Motor neuron (in vitro differentiated cells): ENCODE results near the gene DGKH. TPM values are rescaled to one million over a fixed set of nuclear protein-coding genes. Genes with fewer than 3 reads are reported as not detected.

Experiments used
- ATAC-seq, 8 experiments: fragments of 200-7000 bp; cut with Tn5 transposase; replicated peaks in 6 of 8; 2 replicates each; pipeline ENCODE4 v1.8.0; 2021; ENCODE audit warnings: mild to moderate bottlenecking in 8 of 8, moderate library complexity in 8 of 8
- H3K27ac ChIP-seq, 2 donors: fragments of 250-450 bp; sonication (Bioruptor Pico); 2 replicates each; pipeline ENCODE4 v1.9.0; 2021; ENCODE audit warnings: antibody characterized with exemption in 2 of 2, mild to moderate bottlenecking in 2 of 2, moderate library complexity in 1 of 2
- H3K4me1 ChIP-seq, 2 donors: fragments of 250-450 bp; sonication (Bioruptor Pico); replicated peaks in 1 of 2; 2 replicates each; pipeline ENCODE4 v1.6.1; 2021; ENCODE audit warnings: antibody characterized with exemption in 2 of 2, mild to moderate bottlenecking in 2 of 2, moderate library complexity in 1 of 2
- H3K4me3 ChIP-seq, 5 donors: fragments of 250-450 bp; sonication (Bioruptor Pico); 2 replicates each; pipeline ENCODE4 v1.9.0; 2021; ENCODE audit warnings: antibody characterized with exemption in 5 of 5, mild to moderate bottlenecking in 5 of 5, moderate library complexity in 4 of 5
- WGBS, 10 experiments: fragments of 450-650 bp; shearing (Covaris generic); methylation state at CpG; one replicate each; pipeline ENCODE4 v1.0.0; 2022; 5-methylcytosine and 5-hydroxymethylcytosine counted together
- in situ Hi-C, 9 experiments: fragments of 400-800 bp; cut with MboI; loops; one replicate each; pipeline ENCODE4 v1.15.0; 2021; ENCODE audit warnings: low sequenced_read_pairs in 9 of 9, low pct_unique_long_range_greater_than_20kb in 2 of 9; ENCODE audit not compliant: unreplicated experiment in 9 of 9
- total RNA-seq, 8 experiments: library from RNA; unstranded; fragments of 300-600 nt; gene quantifications; 2 replicates each; pipeline versions ENCODE4 v1.2.3 to v1.2.4, GENCODE V29; 2022

DGKH gene
- total RNA-seq, 8 experiments from 2014 or later: 4.7 to 14.9 (median 7.4) TPM

- in situ Hi-C loops: loop anchor here in 4 of 9 experiments (10.0 to 25.0 kb wide), 4 partner anchors 198 to 748 kb away; no protein-coding TSS in a partner anchor
- ATAC-seq: no peak
- Histone ChIP-seq H3K27ac (no peak overlapping the region), H3K4me1 (peaks cover 0 to 3% of the 10 kb centered on the region in 2 donors), H3K4me3 (no peak overlapping the region)
- WGBS, 10 experiments: 83 to 100% (median 94%) methylated on average over 1 to 2 of the region's 2 CpGs; no CpG with 5 or more reads in 6 of the 10 experiments
Measured at GRCh38 chr13:42109957-42110356, 61.5 kb downstream of the DGKH start.

GRCh38 chr13:42110410-42111155 lies 62.1 kb downstream of the DGKH start:
- no peak overlapping the region for H3K27ac ChIP-seq
- peak; percentile 40 to 68 (median 52) for ATAC-seq
- in situ Hi-C loops: loop anchor here in 4 of 9 experiments (10.0 to 25.0 kb wide), 4 partner anchors 198 to 748 kb away; no protein-coding TSS in a partner anchor
- peaks cover 0 to 3% of the 10 kb centered on the region in 2 donors for H3K4me1 ChIP-seq
- no peak overlapping the region for H3K4me3 ChIP-seq
- WGBS, 10 experiments: 2 to 60% (median 16%) methylated on average over 2 to 7 of the region's 7 CpGs; no CpG with 5 or more reads in 1 of the 10 experiments

GRCh38 chr13:42112864-42113263 lies 64.4 kb downstream of the DGKH start:
- 0 to 70% (median 30%) methylated on average over 1 to 4 of the region's 4 CpGs for WGBS, 10 experiments
- ATAC-seq: no peak
- H3K4me1 ChIP-seq: peaks cover 0 to 3% of the 10 kb centered on the region in 2 donors
- in situ Hi-C loops: loop anchor here in 4 of 9 experiments (10.0 to 25.0 kb wide), 4 partner anchors 201 to 751 kb away; no protein-coding TSS in a partner anchor
- no peak overlapping the region for H3K4me3 ChIP-seq
- H3K27ac ChIP-seq: no peak overlapping the region

GRCh38 chr13:42113478-42113877 lies 65.0 kb downstream of the DGKH start:
- H3K27ac ChIP-seq: no peak overlapping the region
- ATAC-seq: no peak
- WGBS, 10 experiments: 64 to 100% (median 88%) methylated on average over 2 to 5 of the region's 5 CpGs; no CpG with 5 or more reads in 2 of the 10 experiments
- H3K4me3 ChIP-seq: no peak overlapping the region
- peaks cover 0 to 3% of the 10 kb centered on the region in 2 donors for H3K4me1 ChIP-seq
- in situ Hi-C loops: loop anchor here in 4 of 9 experiments (10.0 to 25.0 kb wide), 4 partner anchors 201 to 751 kb away; no protein-coding TSS in a partner anchor

DNA sequence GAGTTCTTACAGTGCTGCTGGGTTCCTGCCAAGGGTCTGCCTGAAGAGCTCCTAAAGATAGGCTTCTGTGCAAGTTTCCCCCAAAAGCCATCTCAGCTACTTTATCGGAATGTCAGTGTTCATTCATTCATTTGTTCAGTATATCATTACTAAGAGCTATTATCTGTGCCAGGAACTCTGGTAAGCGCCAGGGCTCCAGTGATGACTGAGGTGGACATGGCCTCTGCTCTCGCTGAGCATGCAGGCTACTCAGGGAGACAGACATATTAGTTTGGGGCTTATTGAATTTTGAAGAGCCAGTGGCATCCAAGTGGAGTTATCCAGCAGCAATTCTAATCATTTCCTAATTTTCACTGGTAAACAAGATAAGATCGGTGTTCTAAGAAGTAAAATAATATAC lies 65.8 kb downstream of the DGKH start:
- WGBS, 10 experiments: 44 to 100% (median 67%) methylated on average over 1 to 4 of the region's 4 CpGs; no CpG with 5 or more reads in 2 of the 10 experiments
- in situ Hi-C loops: loop anchor here in 4 of 9 experiments (10.0 to 25.0 kb wide), 4 partner anchors 202 to 752 kb away; no protein-coding TSS in a partner anchor
- no peak overlapping the region for H3K27ac ChIP-seq
- H3K4me3 ChIP-seq: no peak overlapping the region
- ATAC-seq: no peak
- peaks cover 0 to 3% of the 10 kb centered on the region in 2 donors for H3K4me1 ChIP-seq

GRCh38 chr13:42114912-42115311 lies 66.5 kb downstream of the DGKH start:
- 45 to 97% (median 90%) methylated on average over 1 to 4 of the region's 4 CpGs for WGBS, 10 experiments
- ATAC-seq: no peak
- Histone ChIP-seq H3K4me1 (peaks cover 0 to 3% of the 10 kb centered on the region in 2 donors), H3K27ac (no peak overlapping the region), H3K4me3 (no peak overlapping the region)
- in situ Hi-C loops: loop anchor here in 4 of 9 experiments (10.0 to 25.0 kb wide), 4 partner anchors 203 to 753 kb away; no protein-coding TSS in a partner anchor

GRCh38 chr13:42116225-42116624 lies 67.8 kb downstream of the DGKH start:
- WGBS, 10 experiments: 50 to 100% (median 83%) methylated on average over 1 to 2 of the region's 2 CpGs; no CpG with 5 or more reads in 2 of the 10 experiments
- Histone ChIP-seq H3K27ac (no peak overlapping the region), H3K4me3 (no peak overlapping the region), H3K4me1 (no peaks in the 10 kb centered on the region)
- ATAC-seq: no peak
- in situ Hi-C loops: loop anchor here in 4 of 9 experiments (10.0 to 25.0 kb wide), 4 partner anchors 204 to 754 kb away; no protein-coding TSS in a partner anchor

- ATAC-seq: peak in 5 of 8 experiments; percentile 37 to 54 (median 44)
- Histone ChIP-seq H3K4me3 (no peak overlapping the region), H3K27ac (no peak overlapping the region), H3K4me1 (no peaks in the 10 kb centered on the region)
- in situ Hi-C loops: loop anchor here in 4 of 9 experiments (10.0 to 25.0 kb wide), 4 partner anchors 207 to 757 kb away; no protein-coding TSS in a partner anchor
- 54 to 98% (median 86%) methylated on average over 1 to 5 of the region's 5 CpGs; no CpG with 5 or more reads in 1 of the 10 experiments for WGBS, 10 experiments
Measured at GRCh38 chr13:42119041-42119440, 70.6 kb downstream of the DGKH start.

- Histone ChIP-seq H3K27ac (no peak overlapping the region), H3K4me3 (no peak overlapping the region), H3K4me1 (no peaks in the 10 kb centered on the region)
- ATAC-seq: peak in 1 of 8 experiments; percentile 46
- in situ Hi-C loops: loop anchor here in 4 of 9 experiments (10.0 to 25.0 kb wide), 4 partner anchors 208 to 758 kb away; no protein-coding TSS in a partner anchor
- WGBS, 10 experiments: 25 to 100% (median 78%) methylated on average over 1 of the region's 1 CpG; no CpG with 5 or more reads in 3 of the 10 experiments
Measured at GRCh38 chr13:42119875-42120274, 71.4 kb downstream of the DGKH start.

- ATAC-seq: no peak
- H3K4me1 ChIP-seq: no peaks in the 10 kb centered on the region
- H3K4me3 ChIP-seq: no peak overlapping the region
- 27 to 100% (median 89%) methylated on average over 1 to 2 of the region's 2 CpGs; no CpG with 5 or more reads in 1 of the 10 experiments for WGBS, 10 experiments
- H3K27ac ChIP-seq: no peak overlapping the region
- in situ Hi-C loops: loop anchor here in 3 of 9 experiments (25.0 kb wide), 3 partner anchors 211 to 761 kb away; no protein-coding TSS in a partner anchor
Measured at GRCh38 chr13:42123600-42123999, 75.2 kb downstream of the DGKH start.

- Histone ChIP-seq H3K4me1 (no peaks in the 10 kb centered on the region), H3K4me3 (no peak overlapping the region), H3K27ac (no peak overlapping the region)
- 73 to 83% (median 73%) methylated on average over 2 of the region's 2 CpGs; no CpG with 5 or more reads in 7 of the 10 experiments for WGBS, 10 experiments
- in situ Hi-C loops: no loop called here
- ATAC-seq: no peak
Measured at GRCh38 chr13:42125046-42125445, 76.6 kb downstream of the DGKH start.

DNA sequence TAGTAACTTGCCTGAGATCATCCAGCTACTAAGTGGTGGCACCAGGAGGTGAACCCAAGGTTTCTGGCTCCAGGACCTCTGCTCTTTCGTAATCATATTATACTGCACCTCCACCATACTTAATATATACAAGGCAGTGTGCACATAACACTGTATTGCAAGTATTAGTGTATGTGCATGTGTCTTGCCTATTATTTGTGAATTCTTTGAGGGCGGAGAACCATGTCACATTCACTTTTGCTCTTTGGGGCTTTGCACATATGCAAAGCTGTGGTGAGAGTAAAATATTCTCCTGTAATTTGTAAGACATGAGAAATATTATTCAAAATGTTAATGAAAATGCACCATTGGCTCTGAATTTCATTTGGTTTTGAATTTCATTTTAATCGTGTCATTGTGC lies 78.6 kb downstream of the DGKH start:
- peaks cover 3 to 5% of the 10 kb centered on the region in 2 donors for H3K4me1 ChIP-seq
- H3K27ac ChIP-seq: no peak overlapping the region
- WGBS, 10 experiments: 0 to 100% (median 88%) methylated on average over 1 to 3 of the region's 3 CpGs
- in situ Hi-C loops: no loop called here
- ATAC-seq: peak in 4 of 8 experiments; percentile 61 to 93 (median 92)
- no peak overlapping the region for H3K4me3 ChIP-seq

GRCh38 chr13:42129033-42129432 lies 80.6 kb downstream of the DGKH start:
- H3K27ac ChIP-seq: no peak overlapping the region
- H3K4me3 ChIP-seq: no peak overlapping the region
- peaks cover 3 to 5% of the 10 kb centered on the region in 2 donors for H3K4me1 ChIP-seq
- no peak for ATAC-seq
- WGBS, 10 experiments: 52 to 100% (median 72%) methylated on average over 1 to 3 of the region's 3 CpGs; no CpG with 5 or more reads in 1 of the 10 experiments
- in situ Hi-C loops: no loop called here
